ENCODE measurements around the gene TMC5.
A peak's percentile ranks its signal among the peaks of the same experiment; 100 is the strongest.
"Not testable (repeated sequence)": the region's sequence is repeated elsewhere in the genome, so short reads cannot be mapped to it uniquely, and the experiment has no call there.

The TMC5 gene

GRCh38 chr16:19417640-19418039 lies at the start of gene TMC5:
TMC5 (plus strand) TSS chr16:19417883; CDS start chr16:19440039, 22,156 bp downstream.
- intact Hi-C loops (cut with DNase I): no loop called here
- DNase-seq: no peak

- intact Hi-C loops (cut with DNase I): loop anchor here (10.0 kb wide), 3 partner anchors 128 to 588 kb away; partner anchors contain the start of gene TMC7
- DNase-seq: not testable (repeated sequence)
Observed at GRCh38 chr16:19372541-19372940, 45.1 kb upstream of the TMC5 start.

- no peak for DNase-seq
- intact Hi-C loops (cut with DNase I): loop anchor here (10.0 kb wide), 3 partner anchors 130 to 590 kb away; partner anchors contain the start of gene TMC7
Observed at GRCh38 chr16:19374402-19374801, 43.3 kb upstream of the TMC5 start.

GRCh38 chr16:19375561-19376158 lies 42.0 kb upstream of the TMC5 start:
- DNase-seq: peak in 6 of 10 donors; percentile 18 to 89 (median 43)

GRCh38 chr16:19377864-19378263 lies 39.8 kb upstream of the TMC5 start:
- intact Hi-C loops (cut with DNase I): loop anchor here (5.0 to 10.0 kb wide), 4 partner anchors 133 to 593 kb away; partner anchors contain the start of genes SYT17 and TMC7
- DNase-seq: no peak

More at GRCh38 chr16:19375561-19376158, 42.0 kb upstream of the TMC5 start:
- intact Hi-C loops (cut with DNase I): loop anchor here (1.0 to 10.0 kb wide), 5 partner anchors 131 to 591 kb away; partner anchors contain the start of genes SYT17 and TMC7

- intact Hi-C loops (cut with DNase I): loop anchor here (5.0 to 10.0 kb wide), 4 partner anchors 134 to 594 kb away; partner anchors contain the start of genes SYT17 and TMC7
- no peak for DNase-seq
Observed at GRCh38 chr16:19378511-19378910, 39.2 kb upstream of the TMC5 start.

GRCh38 chr16:19379838-19380237 lies 37.8 kb upstream of the TMC5 start:
- intact Hi-C loops (cut with DNase I): loop anchor here (5.0 to 10.0 kb wide), 5 partner anchors 125 to 595 kb away; partner anchors contain the start of genes SYT17 and TMC7
- DNase-seq: no peak

- DNase-seq: no peak
- intact Hi-C loops (cut with DNase I): loop anchor here (10.0 kb wide), 1 partner anchor 124 kb away; no protein-coding TSS in a partner anchor
Observed at GRCh38 chr16:19380328-19380727, 37.4 kb upstream of the TMC5 start.

GRCh38 chr16:19382084-19382801 lies 35.4 kb upstream of the TMC5 start:
- intact Hi-C loops (cut with DNase I): loop anchor here (10.0 kb wide), 1 partner anchor 123 kb away; no protein-coding TSS in a partner anchor
- no peak for DNase-seq

GRCh38 chr16:19382887-19383816 lies 34.5 kb upstream of the TMC5 start:
- peak in 7 of 10 donors; percentile 9 to 89 (median 35) for DNase-seq
- intact Hi-C loops (cut with DNase I): loop anchor here (10.0 kb wide), 1 partner anchor 122 kb away; no protein-coding TSS in a partner anchor

- intact Hi-C loops (cut with DNase I): loop anchor here (10.0 kb wide), 1 partner anchor 120 kb away; no protein-coding TSS in a partner anchor
- DNase-seq: no peak
Observed at GRCh38 chr16:19384656-19385055, 33.0 kb upstream of the TMC5 start.

GRCh38 chr16:19386525-19386924 lies 31.2 kb upstream of the TMC5 start:
- intact Hi-C loops (cut with DNase I): loop anchor here (10.0 kb wide), 1 partner anchor 118 kb away; no protein-coding TSS in a partner anchor

GRCh38 chr16:19389246-19389645 lies 28.4 kb upstream of the TMC5 start:
- DNase-seq: peak in 6 of 10 donors; percentile 15 to 83 (median 32)
- intact Hi-C loops (cut with DNase I): loop anchor here (10.0 kb wide), 1 partner anchor 116 kb away; no protein-coding TSS in a partner anchor

More at GRCh38 chr16:19386525-19386924, 31.2 kb upstream of the TMC5 start:
- no peak for DNase-seq

GRCh38 chr16:19391185-19391776 lies 26.4 kb upstream of the TMC5 start:
- intact Hi-C loops (cut with DNase I); DNase-seq: not testable (repeated sequence)

GRCh38 chr16:19392352-19392751 lies 25.3 kb upstream of the TMC5 start:
- DNase-seq: no peak
- intact Hi-C loops (cut with DNase I): no loop called here

- no peak for DNase-seq
- intact Hi-C loops (cut with DNase I): no loop called here
Observed at GRCh38 chr16:19393226-19394111, 24.2 kb upstream of the TMC5 start.

GRCh38 chr16:19395646-19396267 lies 21.9 kb upstream of the TMC5 start:
- intact Hi-C loops (cut with DNase I); DNase-seq: not testable (repeated sequence)

- intact Hi-C loops (cut with DNase I): no loop called here
- DNase-seq: no peak
Observed at GRCh38 chr16:19396555-19397011, 21.1 kb upstream of the TMC5 start.

Measured in posterior cingulate gyrus (tissue), 11 donors.